ENCODE data around the gene PSMB2.

Gene PSMB2

GRCh38 chr1:35631396-35631795 is 9.9 kb downstream of the PSMB2 start:
- H3K4me2 ChIP-seq (ENCODE audit: low read depth, low read length, poor library complexity, severe bottlenecking), result no peak overlapping the region
- no peak overlapping the region for H3K4me3 ChIP-seq (ENCODE audit: insufficient read depth, low read length, poor library complexity, severe bottlenecking)
- no peak overlapping the region for H3K9ac ChIP-seq (ENCODE audit: low read length)
- peaks cover 36% of the 10 kb centered on the region for H3K36me3 ChIP-seq (ENCODE audit: low read length)
- TF ChIP-seq EZH2phosphoT487 (conservative IDR thresholded peaks at IDR 0.05; ENCODE audit: low read length) (no peak), CTCF (IDR thresholded peaks at IDR 0.05; ENCODE audit: insufficient read depth, low read length, poor library complexity, severe bottlenecking) (no peak)
- H3K27me3 ChIP-seq (ENCODE audit: low read length), result no peaks in the 10 kb centered on the region
- H3K9me3 ChIP-seq (ENCODE audit: insufficient read depth, low read length), result no peaks in the 10 kb centered on the region
- H3F3A ChIP-seq (ENCODE audit: insufficient read depth), result 0 out of 2 replicates have a peak, but pooled peaks cover 4% of the 10 kb centered on the region
- H3K79me2 ChIP-seq (ENCODE audit: insufficient read depth, low read length), result peaks cover 22% of the 10 kb centered on the region
- H3K9me2 ChIP-seq (replicated peaks; ENCODE audit: insufficient read depth, low read length), result no peaks in the 10 kb centered on the region
- no peak overlapping the region for H2AFZ ChIP-seq (ENCODE audit: low read depth, low read length, severe bottlenecking)
- no peak overlapping the region for H3K27ac ChIP-seq (ENCODE audit: low read depth, low read length)
- H4K20me1 ChIP-seq (ENCODE audit: low read depth, low read length), result no peaks in the 10 kb centered on the region

GRCh38 chr1:35629051-35629450 is 12.3 kb downstream of the PSMB2 start:
- no peak overlapping the region for H3K4me2 ChIP-seq (ENCODE audit: low read depth, low read length, poor library complexity, severe bottlenecking)
- H3K9ac ChIP-seq (ENCODE audit: low read length), result no peak overlapping the region
- H3K9me3 ChIP-seq (ENCODE audit: insufficient read depth, low read length), result no peaks in the 10 kb centered on the region
- TF ChIP-seq CTCF (IDR thresholded peaks at IDR 0.05; ENCODE audit: insufficient read depth, low read length, poor library complexity, severe bottlenecking) (no peak), EZH2phosphoT487 (conservative IDR thresholded peaks at IDR 0.05; ENCODE audit: low read length) (no peak)
- H3F3A ChIP-seq (ENCODE audit: insufficient read depth), result 0 out of 2 replicates have a peak, but pooled peaks cover 4% of the 10 kb centered on the region
- H3K36me3 ChIP-seq (ENCODE audit: low read length), result peaks cover 30% of the 10 kb centered on the region
- H3K79me2 ChIP-seq (ENCODE audit: insufficient read depth, low read length), result peaks cover 6% of the 10 kb centered on the region
- no peaks in the 10 kb centered on the region for H3K27me3 ChIP-seq (ENCODE audit: low read length)
- no peak overlapping the region for H3K4me3 ChIP-seq (ENCODE audit: insufficient read depth, low read length, poor library complexity, severe bottlenecking)
- no peaks in the 10 kb centered on the region for H4K20me1 ChIP-seq (ENCODE audit: low read depth, low read length)
- H3K27ac ChIP-seq (ENCODE audit: low read depth, low read length), result no peak overlapping the region
- H3K9me2 ChIP-seq (replicated peaks; ENCODE audit: insufficient read depth, low read length), result no peaks in the 10 kb centered on the region
- no peak overlapping the region for H2AFZ ChIP-seq (ENCODE audit: low read depth, low read length, severe bottlenecking)

- TF ChIP-seq EZH2phosphoT487 (conservative IDR thresholded peaks at IDR 0.05; ENCODE audit: low read length) (no peak), CTCF (IDR thresholded peaks at IDR 0.05; ENCODE audit: insufficient read depth, low read length, poor library complexity, severe bottlenecking) (no peak)
- Histone ChIP-seq H3K27ac (ENCODE audit: low read depth, low read length) (no peak overlapping the region), H3K9me3 (ENCODE audit: insufficient read depth, low read length) (no peaks in the 10 kb centered on the region), H4K20me1 (ENCODE audit: low read depth, low read length) (no peaks in the 10 kb centered on the region), H3K4me2 (ENCODE audit: low read depth, low read length, poor library complexity, severe bottlenecking) (no peak overlapping the region), H3K9ac (ENCODE audit: low read length) (no peak overlapping the region), H3K4me3 (ENCODE audit: insufficient read depth, low read length, poor library complexity, severe bottlenecking) (no peak overlapping the region), H3K9me2 (replicated peaks; ENCODE audit: insufficient read depth, low read length) (no peaks in the 10 kb centered on the region), H3K36me3 (ENCODE audit: low read length) (peaks cover 6% of the 10 kb centered on the region), H3K79me2 (ENCODE audit: insufficient read depth, low read length) (peaks cover 17% of the 10 kb centered on the region), H3K27me3 (ENCODE audit: low read length) (no peaks in the 10 kb centered on the region), H2AFZ (ENCODE audit: low read depth, low read length, severe bottlenecking) (no peak overlapping the region), H3F3A (ENCODE audit: insufficient read depth) (no peaks in the 10 kb centered on the region)
Measured at GRCh38 chr1:35623832-35624231, 17.5 kb downstream of the PSMB2 start.
